IPS-18a (cell line): ENCODE data around the gene MMAB.

Source experiments
- H3K27ac ChIP-seq: one replicate; pipeline ENCODE4 v1.5.1; 2013; ENCODE audit warnings: low read length
- H3K27me3 ChIP-seq: one replicate; pipeline ENCODE4 v1.6.1; 2013; ENCODE audit warnings: mild to moderate bottlenecking, low read length; ENCODE audit not compliant: control insufficient read depth, insufficient read depth
- H3K36me3 ChIP-seq: one replicate; pipeline ENCODE4 v1.6.1; 2013; ENCODE audit warnings: low read depth, low read length; ENCODE audit not compliant: control insufficient read depth
- H3K4me1 ChIP-seq: one replicate; pipeline ENCODE4 v1.6.1; 2013; ENCODE audit warnings: low read depth, low read length; ENCODE audit not compliant: control insufficient read depth
- H3K4me3 ChIP-seq: one replicate; pipeline ENCODE4 v1.5.1; 2013; ENCODE audit warnings: low read length
- H3K9ac ChIP-seq: one replicate; pipeline ENCODE4 v1.6.1; 2013; ENCODE audit warnings: mild to moderate bottlenecking, low read length, moderate library complexity
- H3K9me3 ChIP-seq: one replicate; pipeline ENCODE4 v1.6.1; 2013; ENCODE audit warnings: low read depth, low read length; ENCODE audit not compliant: control insufficient read depth

Gene MMAB

DNA sequence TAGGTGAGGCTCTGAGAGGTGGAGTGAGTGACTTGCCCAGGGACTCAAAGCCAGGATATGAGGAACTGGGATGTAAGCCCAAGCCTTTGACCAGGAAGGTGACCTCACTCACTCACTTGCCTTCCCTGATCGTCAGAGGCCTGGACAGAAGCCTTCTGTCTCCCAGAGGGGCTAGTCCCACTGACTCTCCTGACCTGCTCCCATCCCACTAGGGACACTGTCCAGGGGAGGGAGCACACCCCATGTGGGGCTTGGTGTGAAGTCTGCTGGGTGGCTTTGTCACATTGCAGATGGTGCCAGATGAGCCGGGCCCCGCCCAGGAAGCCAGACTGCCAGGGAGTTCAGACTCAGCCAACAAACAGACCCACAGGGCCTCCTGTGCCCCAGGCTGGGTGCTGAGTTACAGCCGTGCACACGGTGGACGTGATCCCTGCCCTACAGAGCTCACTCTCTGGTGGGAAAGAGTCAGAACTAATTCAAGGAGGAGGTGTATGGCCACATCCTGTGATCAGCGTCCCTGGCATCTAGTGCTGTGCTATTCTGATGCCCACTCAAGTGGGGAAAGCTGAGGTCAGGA is 28.3 kb downstream of the MMAB start:
- H3K27ac ChIP-seq, result no peak overlapping the region
- no peak overlapping the region for H3K9ac ChIP-seq
- H3K9me3 ChIP-seq, result no peaks in the 10 kb centered on the region
- H3K4me1 ChIP-seq, result no peaks in the 10 kb centered on the region
- no peak overlapping the region for H3K4me3 ChIP-seq
- no peaks in the 10 kb centered on the region for H3K27me3 ChIP-seq
- no peaks in the 10 kb centered on the region for H3K36me3 ChIP-seq

DNA sequence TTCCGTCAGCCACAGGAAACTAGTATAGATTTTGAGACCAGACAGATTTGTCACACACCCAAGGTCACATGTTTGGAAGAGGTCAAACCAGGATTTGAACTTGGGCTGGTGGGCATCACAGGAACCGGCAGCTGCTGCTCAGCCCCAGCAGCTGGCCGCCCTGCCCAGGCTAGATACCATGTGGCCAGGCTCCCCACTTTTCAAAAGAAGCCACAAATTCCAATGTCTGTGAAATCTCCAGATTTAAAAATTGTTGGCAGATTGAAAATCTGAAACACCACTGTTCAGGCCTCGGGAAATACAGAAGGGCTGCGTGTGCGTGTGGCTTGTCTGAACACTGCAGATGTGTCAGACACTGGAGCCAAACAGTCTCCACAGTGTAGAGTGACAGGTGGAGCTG is 30.4 kb downstream of the MMAB start:
- Histone ChIP-seq H3K9me3 (no peaks in the 10 kb centered on the region), H3K4me3 (no peak overlapping the region), H3K36me3 (no peaks in the 10 kb centered on the region), H3K4me1 (no peaks in the 10 kb centered on the region), H3K27ac (no peak overlapping the region), H3K9ac (no peak overlapping the region), H3K27me3 (no peaks in the 10 kb centered on the region)

DNA sequence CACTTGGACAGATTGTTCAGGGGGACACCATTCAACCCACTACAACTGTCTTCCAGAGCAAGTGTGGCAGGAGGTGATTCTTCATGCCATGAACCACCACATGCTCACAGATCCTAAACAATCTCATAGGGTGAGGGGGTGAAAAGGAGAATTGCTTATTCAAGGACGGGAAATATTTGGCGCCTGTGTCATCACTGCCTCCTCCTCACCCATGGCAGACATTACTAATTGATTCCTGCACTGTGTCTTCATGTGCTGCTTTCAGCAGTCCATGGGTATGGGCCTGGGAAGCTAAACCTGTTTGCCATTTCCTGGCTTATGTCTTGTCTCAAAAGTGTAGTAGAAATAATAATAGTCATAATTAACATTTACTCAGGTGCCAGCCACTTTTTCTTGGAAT is 31.3 kb downstream of the MMAB start:
- no peak overlapping the region for H3K9ac ChIP-seq
- H3K27ac ChIP-seq, result no peak overlapping the region
- H3K36me3 ChIP-seq, result no peaks in the 10 kb centered on the region
- H3K4me1 ChIP-seq, result no peaks in the 10 kb centered on the region
- no peaks in the 10 kb centered on the region for H3K9me3 ChIP-seq
- H3K4me3 ChIP-seq, result no peak overlapping the region
- no peaks in the 10 kb centered on the region for H3K27me3 ChIP-seq

DNA sequence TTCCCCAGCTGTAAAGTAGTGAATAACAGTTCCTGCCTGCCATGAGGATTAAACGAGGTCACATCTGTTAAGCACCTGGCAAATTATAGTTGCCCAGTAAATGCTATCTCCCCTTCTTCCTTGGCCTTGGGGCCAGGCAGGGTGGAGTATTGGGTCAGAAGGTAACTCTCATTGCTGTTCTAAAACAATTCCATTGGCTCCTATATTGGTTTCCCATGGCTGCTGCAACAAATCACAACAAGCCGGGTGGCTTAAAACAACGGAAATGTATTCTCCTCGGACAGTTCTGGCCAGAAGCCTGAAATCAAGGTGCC is 31.9 kb downstream of the MMAB start:
- Histone ChIP-seq H3K9me3 (no peaks in the 10 kb centered on the region), H3K36me3 (no peaks in the 10 kb centered on the region), H3K27ac (no peak overlapping the region), H3K9ac (no peak overlapping the region), H3K27me3 (no peaks in the 10 kb centered on the region), H3K4me3 (no peak overlapping the region), H3K4me1 (no peaks in the 10 kb centered on the region)

DNA sequence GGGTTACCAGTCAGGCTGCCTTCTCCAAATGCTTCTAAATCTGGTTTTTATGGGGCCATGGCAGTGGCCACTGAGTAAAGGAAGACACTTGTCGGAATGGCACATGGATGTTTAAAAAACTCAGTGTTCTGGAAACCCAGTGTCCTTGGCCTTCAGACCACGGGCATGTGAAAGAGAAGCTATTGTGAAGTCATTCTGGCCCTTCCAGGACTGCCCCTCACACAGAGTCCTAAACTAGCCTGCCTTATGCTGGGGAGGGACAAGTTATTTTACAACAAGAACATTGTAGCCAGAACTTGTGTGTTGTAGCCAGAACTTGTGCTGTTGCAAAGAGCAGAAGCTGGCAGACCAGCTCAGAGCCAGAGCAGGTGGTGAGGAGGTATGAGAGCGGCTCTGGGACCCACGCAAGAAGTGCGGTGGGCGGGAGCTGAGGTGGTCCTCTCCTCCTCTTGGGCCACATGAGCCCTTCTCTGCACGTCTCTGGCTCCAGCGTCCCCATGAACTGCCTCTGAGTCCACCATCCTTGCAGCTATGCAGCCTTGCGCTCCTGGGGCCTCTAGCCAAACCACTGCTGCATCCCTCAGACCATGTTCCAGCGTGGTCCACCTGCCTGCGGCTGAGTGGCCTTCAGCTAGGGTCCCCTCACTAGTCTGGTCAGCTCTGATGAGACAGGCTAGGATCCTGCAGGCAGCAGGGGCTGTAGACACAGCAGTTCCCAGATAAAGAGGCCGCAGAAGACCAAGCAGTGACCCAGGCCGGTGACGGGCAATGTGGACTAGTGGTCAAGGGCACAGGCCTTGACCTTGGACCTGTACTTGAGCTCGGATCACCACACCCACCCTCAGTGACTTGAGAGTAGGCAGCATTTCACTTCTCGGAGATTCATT is 32.5 kb downstream of the MMAB start:
- no peaks in the 10 kb centered on the region for H3K4me1 ChIP-seq
- H3K27ac ChIP-seq, result no peak overlapping the region
- no peaks in the 10 kb centered on the region for H3K36me3 ChIP-seq
- H3K27me3 ChIP-seq, result no peaks in the 10 kb centered on the region
- H3K4me3 ChIP-seq, result no peak overlapping the region
- H3K9ac ChIP-seq, result no peak overlapping the region
- no peaks in the 10 kb centered on the region for H3K9me3 ChIP-seq

DNA sequence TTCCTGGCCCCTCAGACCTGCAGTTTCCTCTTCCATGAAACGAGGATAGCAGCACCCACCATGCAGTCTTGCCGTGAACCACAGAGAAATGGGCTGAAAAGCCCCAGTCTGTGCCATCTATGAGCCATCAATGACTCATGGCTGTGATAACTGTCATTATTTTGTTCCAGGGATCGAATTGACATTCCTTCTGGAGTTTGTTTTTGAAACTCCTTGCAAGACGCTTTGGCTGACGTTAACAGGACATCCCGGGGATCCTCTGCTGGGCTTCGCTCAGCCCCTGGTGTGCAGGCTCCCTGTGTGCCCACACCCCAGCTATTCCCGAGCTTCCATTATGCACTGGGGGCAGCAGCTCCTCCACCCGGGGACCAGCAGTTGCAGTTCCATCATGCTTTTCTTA is 33.8 kb downstream of the MMAB start:
- Histone ChIP-seq H3K4me1 (no peaks in the 10 kb centered on the region), H3K27me3 (no peaks in the 10 kb centered on the region), H3K36me3 (no peaks in the 10 kb centered on the region), H3K9me3 (no peaks in the 10 kb centered on the region), H3K9ac (no peak overlapping the region), H3K4me3 (no peak overlapping the region), H3K27ac (no peak overlapping the region)

DNA sequence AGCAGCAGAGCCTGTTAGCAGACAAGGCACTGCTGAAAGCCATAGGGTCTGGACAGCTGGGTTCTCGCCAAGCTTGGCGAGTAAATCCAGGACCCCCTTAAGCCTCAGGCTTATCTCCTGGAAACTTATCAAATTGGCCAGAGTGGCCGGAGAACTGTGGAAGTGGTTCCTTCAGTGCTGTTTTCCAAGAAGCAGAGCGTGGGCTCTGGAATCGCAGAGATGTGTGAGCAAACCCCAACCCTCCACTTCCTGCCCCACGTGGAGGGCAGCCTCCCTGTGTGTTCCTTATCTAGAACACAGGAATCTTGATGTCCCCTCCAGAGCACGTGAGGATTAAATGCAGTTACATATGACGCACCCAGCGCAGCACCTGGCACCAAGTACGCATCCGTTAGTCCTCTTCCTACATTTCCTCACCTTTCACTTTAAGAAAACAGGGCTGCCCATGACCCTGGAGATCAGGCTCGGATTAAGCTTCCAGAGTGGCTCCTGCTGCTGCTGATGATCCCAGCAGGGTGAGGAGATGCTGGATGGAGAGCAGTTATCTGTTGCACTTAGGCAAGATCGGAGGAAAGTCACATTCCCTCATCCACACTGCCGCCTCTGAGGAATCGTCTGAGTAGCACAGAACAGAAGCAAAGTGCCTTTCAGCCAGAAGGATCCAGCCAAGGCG is 35.0 kb downstream of the MMAB start:
- no peak overlapping the region for H3K27ac ChIP-seq

DNA sequence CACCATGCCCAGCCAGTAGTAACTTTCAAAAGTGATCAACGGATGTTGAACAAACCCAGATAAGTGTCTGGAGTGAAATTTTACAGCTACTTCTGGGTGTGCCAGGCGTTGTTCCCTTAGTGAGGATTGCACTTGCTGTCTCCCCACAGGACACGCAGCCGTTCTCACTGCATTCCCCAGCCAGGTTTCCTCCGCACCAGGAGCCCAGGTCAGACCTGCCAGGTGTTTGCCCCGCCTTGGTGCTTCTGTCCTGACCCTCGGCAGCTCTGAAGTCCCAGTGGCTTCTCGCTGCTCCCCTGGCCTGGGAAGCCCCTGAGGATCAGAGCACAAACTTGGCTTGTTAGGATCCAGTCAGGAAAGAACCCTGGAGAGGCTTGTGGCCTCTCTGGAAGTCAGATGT is 36.2 kb downstream of the MMAB start:
- Histone ChIP-seq H3K27ac (no peak overlapping the region), H3K36me3 (no peaks in the 10 kb centered on the region), H3K27me3 (no peaks in the 10 kb centered on the region), H3K4me3 (no peak overlapping the region), H3K9me3 (no peaks in the 10 kb centered on the region), H3K4me1 (no peaks in the 10 kb centered on the region), H3K9ac (no peak overlapping the region)

More for the DNA sequence above, 35.0 kb downstream of the MMAB start:
- no peak overlapping the region for H3K9ac ChIP-seq
- H3K27me3 ChIP-seq, result no peaks in the 10 kb centered on the region
- H3K4me3 ChIP-seq, result no peak overlapping the region
- H3K9me3 ChIP-seq, result no peaks in the 10 kb centered on the region
- H3K36me3 ChIP-seq, result no peaks in the 10 kb centered on the region
- no peaks in the 10 kb centered on the region for H3K4me1 ChIP-seq

DNA sequence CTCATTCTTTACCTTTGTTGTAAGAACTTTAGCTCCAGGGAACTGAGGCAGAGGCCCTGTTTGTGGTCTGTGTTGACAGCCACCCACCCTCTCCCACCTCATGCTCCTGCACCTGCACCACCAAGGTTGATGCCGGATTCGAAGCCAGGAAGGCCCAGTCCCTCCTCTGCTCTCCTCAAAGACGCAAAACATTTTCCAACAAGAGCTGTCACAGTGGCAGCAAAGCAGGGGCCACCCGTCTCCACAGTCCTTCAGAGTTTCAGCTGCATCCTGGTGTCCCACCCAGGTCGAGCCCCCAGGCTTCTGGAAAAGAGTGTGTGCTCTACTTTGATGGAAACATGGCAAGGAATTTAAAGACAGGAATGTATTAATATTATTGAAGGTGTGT is 37.4 kb downstream of the MMAB start:
- no peak overlapping the region for H3K27ac ChIP-seq

DNA sequence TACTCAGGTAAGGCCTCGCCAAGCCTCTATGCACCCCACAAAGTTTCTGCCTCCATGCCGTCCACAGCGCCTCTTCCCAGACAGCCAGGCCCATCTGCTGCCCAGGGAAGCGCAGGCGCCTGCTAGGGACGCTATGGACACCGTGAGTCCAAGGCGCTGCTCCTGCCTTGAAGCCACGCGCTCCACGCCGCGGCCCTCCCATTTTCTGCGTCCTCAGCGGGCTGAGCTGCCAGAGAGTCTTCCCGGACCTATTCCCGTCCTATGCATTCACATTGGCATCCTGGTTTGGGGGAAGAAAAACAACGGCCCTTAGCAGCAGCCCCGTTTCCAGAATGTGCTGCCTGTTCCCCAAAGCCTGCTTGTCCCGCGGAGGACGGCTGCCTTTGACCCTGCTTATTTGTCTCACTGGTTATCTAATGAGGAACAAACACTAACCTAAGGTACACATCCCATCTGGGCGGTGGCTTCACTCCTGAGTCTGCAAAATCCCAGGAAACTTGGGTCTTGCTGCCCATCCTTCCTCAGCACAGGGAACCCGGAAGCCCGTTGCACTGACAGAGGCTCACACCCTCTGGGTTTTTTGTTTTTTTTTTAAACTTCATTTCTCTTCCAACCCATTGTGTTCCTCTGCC is 38.0 kb downstream of the MMAB start:
- Histone ChIP-seq H3K9me3 (no peaks in the 10 kb centered on the region), H3K4me1 (no peaks in the 10 kb centered on the region), H3K36me3 (peaks cover 5% of the 10 kb centered on the region), H3K27me3 (no peaks in the 10 kb centered on the region), H3K27ac (no peak overlapping the region), H3K9ac (no peak overlapping the region), H3K4me3 (no peak overlapping the region)

More for the DNA sequence above, 37.4 kb downstream of the MMAB start:
- Histone ChIP-seq H3K9me3 (no peaks in the 10 kb centered on the region), H3K4me3 (no peak overlapping the region), H3K36me3 (peaks cover 5% of the 10 kb centered on the region), H3K4me1 (no peaks in the 10 kb centered on the region), H3K27me3 (no peaks in the 10 kb centered on the region), H3K9ac (no peak overlapping the region)

DNA sequence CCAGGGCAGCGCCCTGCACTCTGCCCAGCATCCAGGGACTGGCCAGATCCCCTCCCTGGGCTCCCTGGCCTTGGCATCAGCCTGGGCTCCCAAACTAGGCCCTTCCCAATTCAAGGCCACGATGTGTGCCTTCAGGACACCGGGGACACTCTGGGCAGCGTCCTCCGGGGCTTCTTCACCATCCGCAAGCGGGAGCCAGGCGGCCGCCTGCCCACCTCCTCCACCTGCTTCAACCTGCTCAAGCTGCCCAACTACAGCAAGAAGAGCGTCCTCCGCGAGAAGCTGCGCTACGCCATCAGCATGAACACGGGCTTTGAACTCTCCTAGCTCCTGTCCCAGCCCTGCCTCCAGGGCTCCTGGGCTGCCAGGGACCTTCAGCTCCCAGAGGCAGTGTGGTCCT is 38.8 kb downstream of the MMAB start:
- H3K36me3 ChIP-seq, result peaks cover 5% of the 10 kb centered on the region
- H3K27me3 ChIP-seq, result no peaks in the 10 kb centered on the region
- no peaks in the 10 kb centered on the region for H3K9me3 ChIP-seq
- no peak overlapping the region for H3K27ac ChIP-seq
- no peak overlapping the region for H3K4me3 ChIP-seq
- no peak overlapping the region for H3K9ac ChIP-seq
- peaks cover 9% of the 10 kb centered on the region for H3K4me1 ChIP-seq
